ENCODE data around the gene CEP20.

The CEP20 gene

DNA sequence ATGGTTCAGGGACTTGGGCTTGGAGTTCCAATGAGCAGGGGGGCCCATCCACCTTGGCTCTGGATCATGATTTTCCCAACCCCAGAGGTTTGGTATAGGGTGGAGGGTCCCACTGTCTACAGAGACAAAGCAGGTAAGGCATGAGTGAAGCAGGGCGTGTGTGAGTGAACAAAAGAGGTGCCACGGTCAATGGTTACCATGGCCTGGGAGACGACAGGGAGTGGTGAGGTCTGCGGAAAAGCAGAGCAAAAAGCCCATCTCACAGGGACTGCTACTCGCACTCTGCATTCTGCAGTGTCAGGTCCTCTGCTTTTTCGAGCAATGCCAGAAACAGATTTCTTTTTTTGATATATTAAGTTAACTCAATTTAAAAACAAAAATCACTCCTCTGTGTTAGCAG, 56.2 kb downstream of the CEP20 start:
- DNase-seq (ENCODE audit: low read depth): no peak

DNA sequence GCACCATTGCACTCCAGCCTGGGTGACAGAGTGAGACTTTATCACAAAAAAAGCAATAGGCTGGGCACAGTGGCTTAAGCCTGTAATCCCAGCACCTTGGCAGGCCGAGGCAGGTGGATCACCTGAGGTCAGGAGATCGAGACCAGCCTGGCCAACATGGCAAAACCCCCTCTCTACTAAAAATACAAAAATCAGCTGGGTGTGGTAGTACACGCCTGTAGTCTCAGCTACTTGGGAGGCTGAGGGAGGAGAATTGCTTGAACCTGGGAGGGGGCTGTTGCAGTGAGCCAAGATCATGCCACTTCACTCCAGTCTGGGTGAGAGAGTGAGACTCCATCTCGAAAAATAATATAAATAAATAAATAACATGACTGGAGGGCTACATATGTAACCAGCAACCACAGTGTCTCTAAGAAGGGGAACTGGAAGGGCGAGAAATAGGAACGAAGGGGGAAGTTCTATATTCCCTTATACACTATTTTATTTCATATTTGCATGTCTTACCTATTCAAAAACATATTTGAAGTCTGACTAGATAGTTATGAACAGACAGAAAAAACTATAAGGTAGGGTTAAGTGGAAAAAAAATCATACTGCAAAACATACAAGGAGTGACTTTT, 57.5 kb downstream of the CEP20 start:
- no peak for DNase-seq (ENCODE audit: low read depth)

DNA sequence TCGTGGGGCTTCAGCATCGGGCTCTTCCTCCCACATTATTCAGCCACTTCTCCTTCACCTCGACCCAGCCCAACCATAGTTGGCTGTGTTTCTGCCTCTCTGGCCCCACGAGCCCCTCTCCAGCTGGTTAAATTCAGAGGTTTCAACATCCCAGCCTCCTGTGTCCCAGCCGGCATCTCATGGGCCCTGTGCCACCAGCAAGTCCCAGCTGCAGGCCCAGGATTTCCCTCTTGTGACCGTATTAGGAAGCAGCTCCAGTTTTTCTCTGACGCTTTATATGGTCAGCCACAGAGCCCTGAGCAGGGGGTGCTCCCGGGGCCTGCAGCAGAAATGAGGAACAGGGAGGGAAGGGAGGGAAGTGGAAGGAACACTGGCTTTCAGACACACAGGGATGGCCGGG, 58.9 kb downstream of the CEP20 start:
- peak; percentile 80 for DNase-seq (ENCODE audit: low read depth)

DNA sequence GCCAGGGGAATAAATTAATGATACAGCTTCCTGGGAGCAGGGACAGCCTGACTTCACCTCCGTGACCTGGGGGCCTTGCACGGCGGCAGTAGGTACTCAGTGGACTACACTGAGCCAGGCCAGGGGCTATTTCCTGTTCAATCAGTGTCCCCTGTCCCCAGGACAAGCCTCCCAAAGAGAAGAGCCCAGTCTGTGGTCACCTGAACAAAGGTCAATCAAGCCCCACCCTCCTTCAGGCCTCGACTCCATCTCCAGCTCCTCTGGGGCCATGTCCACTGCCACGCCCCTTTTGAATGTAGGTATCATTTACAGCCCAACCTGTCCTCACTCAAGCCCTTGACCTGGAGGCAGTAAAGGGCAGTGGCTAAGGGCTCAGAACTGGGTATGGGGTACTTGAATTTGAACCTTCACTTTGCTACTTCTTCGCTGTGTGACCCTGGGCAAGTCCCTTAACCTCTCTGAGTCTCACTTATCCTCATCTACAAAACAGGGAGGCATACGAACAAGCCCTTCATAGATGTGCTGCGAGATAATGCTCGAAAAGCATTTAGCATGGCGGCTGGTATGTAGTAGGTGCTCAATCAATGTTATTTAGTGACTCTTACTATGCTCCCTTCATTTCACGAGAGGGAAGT, 60.6 kb downstream of the CEP20 start:
- no peak for DNase-seq (ENCODE audit: low read depth)

DNA sequence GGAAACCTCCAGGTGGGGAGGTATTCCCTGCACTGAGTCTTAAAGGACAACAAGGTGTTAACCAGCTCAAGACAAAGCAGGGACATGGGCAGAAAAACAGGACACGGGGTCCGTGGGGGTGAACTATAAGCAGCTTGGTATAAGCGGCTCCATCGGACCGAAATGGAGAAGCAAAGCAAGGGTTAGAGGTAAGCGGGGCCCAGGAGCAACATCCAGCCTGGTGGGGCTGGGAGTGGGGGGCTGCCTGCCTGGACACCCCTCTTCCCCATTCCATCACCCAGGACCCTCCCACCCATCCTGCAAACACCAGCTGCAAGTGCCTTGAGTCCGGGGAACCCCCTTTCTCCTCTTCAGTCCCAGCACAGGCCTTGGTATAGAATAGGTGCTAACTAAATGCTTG, 61.1 kb downstream of the CEP20 start:
- DNase-seq (ENCODE audit: low read depth): no peak

GRCh38 chr16:15825750-15826305, 62.6 kb downstream of the CEP20 start:
- DNase-seq (ENCODE audit: low read depth): no peak

GRCh38 chr16:15822957-15823356, 65.4 kb downstream of the CEP20 start:
- no peak for DNase-seq (ENCODE audit: low read depth)

GRCh38 chr16:15820837-15821236, 67.6 kb downstream of the CEP20 start:
- no peak for DNase-seq (ENCODE audit: low read depth)

GRCh38 chr16:15819046-15819445, 69.4 kb downstream of the CEP20 start:
- DNase-seq (ENCODE audit: low read depth): no peak

GRCh38 chr16:15817446-15817845, 71.0 kb downstream of the CEP20 start:
- no peak for DNase-seq (ENCODE audit: low read depth)

DNA sequence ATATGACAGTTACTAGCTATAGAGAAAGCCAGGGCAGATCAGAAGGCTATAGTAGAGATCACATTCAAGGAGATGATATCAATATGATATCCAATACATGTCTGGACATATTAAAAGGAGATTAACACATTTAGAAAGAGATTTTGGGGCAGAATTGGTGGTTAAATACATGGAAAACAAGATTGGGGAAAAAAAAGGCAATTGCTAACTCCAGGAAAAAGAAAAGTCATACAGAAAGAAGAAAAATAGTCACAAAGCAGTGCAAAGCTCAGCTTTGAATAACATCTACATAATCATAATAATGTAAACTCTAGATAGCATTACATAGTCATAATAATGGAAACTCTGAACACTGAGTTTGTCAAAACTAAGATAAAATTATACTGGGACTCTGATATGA, 72.2 kb downstream of the CEP20 start:
- DNase-seq (ENCODE audit: low read depth): no peak
